NAMALWA (cell line): ENCODE data around the gene RPL11.
A peak's percentile ranks its signal among the peaks of the same experiment; 100 is the strongest.
"Not testable (repeated sequence)": the region's sequence is repeated elsewhere in the genome, so short reads cannot be mapped to it uniquely, and the experiment has no call there.

Experiments
- DNase-seq: peaks from one replicate; pipeline ENCODE4 v3.0.0-alpha.2; 2015; ENCODE audit warnings: low spot score

Gene RPL11

GRCh38 chr1:23685197-23685596, 6.4 kb upstream of the RPL11 start:
- not testable (repeated sequence) for DNase-seq

DNA sequence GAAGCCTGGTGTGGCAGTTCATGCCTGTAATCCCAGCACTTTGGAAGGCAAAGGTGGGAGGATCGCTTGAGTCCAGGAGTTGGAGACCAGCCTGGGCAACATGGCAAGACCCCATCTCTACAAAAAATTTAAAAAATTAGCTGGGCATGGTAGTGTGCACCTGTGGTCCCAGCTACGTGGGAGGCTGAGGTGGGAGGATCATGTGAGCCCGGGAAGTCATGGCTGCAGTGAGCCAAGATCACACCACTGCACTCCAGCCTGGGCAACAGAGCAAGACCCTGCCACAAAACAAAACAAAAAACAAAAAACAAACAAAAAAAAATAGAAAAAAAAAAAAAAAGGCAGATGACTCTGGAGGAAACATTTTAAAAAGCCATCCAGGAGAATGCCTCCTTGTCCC, 3.9 kb upstream of the RPL11 start:
- not testable (repeated sequence) for DNase-seq

DNA sequence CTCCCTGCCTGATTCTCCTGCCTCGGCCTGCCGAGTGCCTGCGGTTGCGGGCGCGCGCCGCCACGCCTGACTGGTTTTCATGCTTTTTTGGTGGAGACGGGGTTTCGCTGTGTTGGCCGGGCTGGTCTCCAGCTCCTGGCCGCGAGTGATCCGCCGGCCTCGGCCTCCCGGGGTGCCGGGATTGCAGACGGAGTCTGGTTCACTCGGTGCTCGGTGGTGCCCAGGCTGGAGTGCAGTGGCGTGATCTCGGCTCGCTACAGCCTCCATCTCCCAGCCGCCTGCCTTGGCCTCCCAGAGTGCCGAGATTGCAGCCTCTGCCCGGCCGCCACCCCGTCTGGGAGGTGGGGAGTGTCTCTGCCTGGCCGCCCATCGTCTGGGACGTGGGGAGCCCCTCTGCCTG, 3.3 kb upstream of the RPL11 start:
- not testable (repeated sequence) for DNase-seq

GRCh38 chr1:23692308-23692871, 784 bp downstream of the RPL11 start:
- no peak for DNase-seq

GRCh38 chr1:23693599-23693998, 2.0 kb downstream of the RPL11 start:
- no peak for DNase-seq

- DNase-seq: no peak
These were observed 2.8 kb downstream of the RPL11 start for GRCh38 chr1:23694371-23694770.

GRCh38 chr1:23695667-23696066, 4.1 kb downstream of the RPL11 start:
- DNase-seq: no peak

GRCh38 chr1:23696335-23696989, 4.9 kb downstream of the RPL11 start:
- DNase-seq: no peak

- DNase-seq: no peak
These were observed 6.9 kb downstream of the RPL11 start for GRCh38 chr1:23698466-23698865.

GRCh38 chr1:23699280-23700179, 7.9 kb downstream of the RPL11 start:
- DNase-seq: no peak

DNA sequence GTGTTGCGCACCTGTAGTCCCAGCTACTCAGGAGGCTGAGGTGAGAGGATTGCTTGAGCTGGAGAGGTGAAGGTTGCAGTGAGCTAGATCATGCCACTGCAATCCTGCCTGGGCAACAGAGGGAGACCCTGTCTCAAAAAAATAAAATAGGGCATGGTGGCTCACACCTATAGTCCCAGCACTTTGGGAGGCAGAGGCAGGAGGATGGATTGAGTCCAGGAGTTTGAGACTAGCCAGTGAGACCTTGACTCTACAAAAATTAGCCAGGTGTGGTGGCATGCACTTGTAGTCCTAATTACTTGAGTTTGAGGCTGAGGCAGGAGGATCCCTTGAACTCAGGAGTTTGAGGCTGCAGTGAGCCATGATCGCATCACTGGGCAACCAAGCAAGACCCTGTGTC, 9.7 kb downstream of the RPL11 start:
- DNase-seq: no peak

DNA sequence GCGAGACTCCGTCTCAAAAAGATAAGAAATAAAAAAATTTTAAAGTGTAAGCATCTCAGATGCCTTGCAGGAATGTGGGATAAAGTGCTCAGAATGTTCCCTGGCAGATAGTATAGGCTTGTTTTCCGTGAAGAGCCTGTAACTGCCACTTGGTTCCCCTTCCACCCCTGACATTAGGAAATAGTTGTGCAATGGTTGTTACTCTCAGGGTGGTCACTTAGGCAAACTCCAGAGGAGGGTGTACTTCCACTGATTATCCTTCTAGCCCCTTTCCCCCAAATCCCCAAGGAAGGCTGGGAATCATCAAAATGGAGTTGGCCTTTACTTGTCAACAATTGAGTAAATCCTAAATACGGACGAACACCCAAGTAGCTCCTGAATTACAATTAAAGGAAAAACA, 10.4 kb downstream of the RPL11 start:
- DNase-seq: no peak

DNA sequence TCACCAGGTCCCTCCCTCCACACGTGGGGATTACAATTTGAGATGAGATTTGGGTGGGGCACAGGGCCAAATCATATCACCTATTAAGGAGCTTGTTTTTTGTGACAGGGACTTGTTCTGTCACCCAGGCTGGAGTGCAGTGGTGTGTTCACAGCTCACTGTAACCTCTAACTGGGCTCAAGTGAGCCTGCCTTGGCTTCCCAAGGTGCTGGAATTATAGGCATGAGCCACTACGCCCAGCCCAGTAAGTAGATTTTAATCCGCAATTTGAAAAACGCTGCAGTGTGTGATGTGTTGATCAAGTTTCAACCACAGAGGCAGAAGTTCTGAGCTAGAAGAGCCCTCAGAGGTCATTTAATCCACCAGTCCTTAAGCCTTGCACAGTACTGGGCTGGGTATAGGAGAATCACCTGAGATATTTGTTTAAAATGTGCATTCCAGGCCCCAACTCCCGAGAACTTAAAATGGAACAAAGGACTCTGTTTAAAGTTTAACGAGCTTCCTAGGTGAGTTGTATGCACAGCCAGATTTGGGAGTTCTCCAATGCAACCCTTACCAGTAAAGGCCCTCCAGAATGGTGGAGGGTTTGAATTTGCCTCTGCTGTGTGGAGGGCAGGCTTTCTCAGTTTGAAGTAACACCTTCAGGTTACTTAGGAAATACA, 13.4 kb downstream of the RPL11 start:
- no peak for DNase-seq

- no peak for DNase-seq
These were observed 17.6 kb downstream of the RPL11 start for GRCh38 chr1:23709229-23709628.

DNA sequence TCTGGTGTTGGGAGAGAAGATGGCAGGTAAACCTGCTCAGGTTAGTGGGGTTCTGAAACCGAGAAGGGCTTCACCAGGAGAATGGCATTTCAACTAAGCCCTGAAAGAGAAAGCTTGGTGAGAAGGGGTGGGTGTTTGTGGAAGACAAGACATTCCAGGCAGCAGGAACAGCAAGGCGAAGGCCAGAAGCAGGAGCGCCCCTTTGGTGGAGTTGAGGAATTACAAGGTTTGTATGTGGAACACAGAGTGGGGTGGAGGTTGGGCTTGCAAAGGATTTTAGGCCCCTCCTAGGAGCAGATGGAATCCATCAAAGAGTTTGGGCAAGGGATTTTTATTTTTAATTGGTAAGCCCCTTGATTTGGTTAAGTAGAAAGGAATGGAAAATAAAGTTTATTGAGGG, 26.9 kb downstream of the RPL11 start:
- DNase-seq: peak; percentile 48

DNA sequence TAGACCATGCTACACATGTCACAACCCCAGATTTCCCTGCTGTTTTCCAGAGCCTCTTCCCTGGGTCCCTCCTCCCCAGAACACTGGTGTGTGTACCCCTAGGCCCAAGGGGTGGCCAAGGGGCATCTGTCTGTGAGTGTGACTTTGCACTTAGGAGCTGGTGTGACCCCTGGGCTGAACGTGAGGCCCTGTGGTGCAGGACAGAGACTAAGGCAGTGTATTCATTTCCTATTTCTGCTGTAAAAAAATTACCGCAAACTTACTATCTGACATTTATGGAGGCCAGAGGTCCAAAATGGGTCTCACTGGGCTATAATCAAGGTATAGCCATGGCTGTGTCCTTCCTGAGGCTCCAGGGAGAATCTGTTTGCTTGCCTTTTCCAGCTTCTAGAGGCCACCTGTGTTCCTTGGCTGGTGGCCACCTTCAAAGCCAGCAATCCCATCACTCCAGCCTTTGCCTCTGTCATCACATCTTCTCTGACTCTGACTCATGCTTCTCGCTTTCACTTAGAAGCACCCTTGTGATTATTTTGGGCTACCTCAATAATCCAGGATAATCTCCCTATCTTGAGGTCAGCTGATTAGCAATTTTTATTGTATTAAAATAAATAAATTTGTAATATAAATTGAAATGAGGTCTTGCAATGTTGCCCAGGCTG, 27.7 kb downstream of the RPL11 start:
- DNase-seq: peak; percentile 2

GRCh38 chr1:23720256-23720995, 28.8 kb downstream of the RPL11 start:
- DNase-seq: peak; percentile 61

GRCh38 chr1:23722652-23723051, 31.0 kb downstream of the RPL11 start:
- DNase-seq: peak; percentile 63

GRCh38 chr1:23726686-23727085, 35.1 kb downstream of the RPL11 start:
- DNase-seq: peak; percentile 62

GRCh38 chr1:23727362-23727811, 35.8 kb downstream of the RPL11 start:
- peak; percentile 61 for DNase-seq
